Testis (tissue), 2 donors: ENCODE measurements around the gene ARHGAP26.
"Not testable (repeated sequence)": the region's sequence is repeated elsewhere in the genome, so short reads cannot be mapped to it uniquely, and the experiment has no call there.

Experiments
- CTCF ChIP-seq, 3 experiments: fragments of 450-650 bp in 2 of 3; fragments of 200-600 bp in 1 of 3; sonication (generic) in 1 of 3; IDR thresholded peaks; one replicate each; pipeline ENCODE4 v1.5.1; 2016 to 2019; ENCODE audit warnings: antibody characterized with exemption in 3 of 3, mild to moderate bottlenecking in 2 of 3, moderate library complexity in 1 of 3
- POLR2A ChIP-seq: fragments of 450-650 bp; IDR thresholded peaks from one replicate; pipeline ENCODE4 v1.6.1; 2017; ENCODE audit warnings: antibody characterized with exemption, mild to moderate bottlenecking, moderate library complexity

GRCh38 chr5:143088702-143089101 is 318.5 kb downstream of the ARHGAP26 start:
- not testable (repeated sequence) for TF ChIP-seq CTCF (IDR thresholded peaks at IDR 0.05); POLR2A
